ENCODE data around the gene BICC1.

GRCh38 chr10:58757352-58758065 is 244.8 kb downstream of the BICC1 start:
- TF ChIP-seq CTCF (IDR thresholded peaks at IDR 0.05 in 2 of 3, conservative IDR thresholded peaks at IDR 0.05 in 1 of 3; ENCODE audit: borderline replicate concordance in 1 of 3, insufficient read depth in 1 of 3, low read depth in 2 of 3, low read length in 2 of 3) (no peak), FOSL1 (IDR thresholded peaks at IDR 0.05; ENCODE audit: low read depth) (no peak), TCF7L2 (IDR thresholded peaks at IDR 0.05; ENCODE audit: borderline replicate concordance, extremely low read depth, insufficient read depth, insufficient read length) (no peak), POLR2A (IDR thresholded peaks at IDR 0.05; ENCODE audit: borderline replicate concordance, extremely low read depth, insufficient read depth, insufficient read length) (no peak), EGR1 (IDR thresholded peaks at IDR 0.05; ENCODE audit: low read depth) (no peak), POLR2AphosphoS5 (IDR thresholded peaks at IDR 0.05; ENCODE audit: low read depth, low read length) (no peak), MAX (IDR thresholded peaks at IDR 0.05) (no peak), EZH2 (IDR thresholded peaks at IDR 0.05) (no peak), ELF1 (IDR thresholded peaks at IDR 0.05; ENCODE audit: borderline replicate concordance, low read depth) (no peak), RAD21 (IDR thresholded peaks at IDR 0.05; ENCODE audit: low read depth) (no peak), CEBPB (IDR thresholded peaks at IDR 0.05; ENCODE audit: low read depth) (no peak), YY1 (IDR thresholded peaks at IDR 0.05; ENCODE audit: extremely low read depth, insufficient replicate concordance, low read depth, low read length) (no peak), EZH2phosphoT487 (IDR thresholded peaks at IDR 0.05; ENCODE audit: borderline replicate concordance) (no peak), ATF3 (IDR thresholded peaks at IDR 0.05) (no peak)
